GM23338 (cell line): Measurements from ENCODE around the gene ADH6. TPM values are rescaled to one million over a fixed set of nuclear protein-coding genes. Genes with fewer than 3 reads are reported as not detected.

ENCODE experiments used
- ATAC-seq: fragments of 200-7000 bp; cut with Tn5 transposase; 3 replicates; pipeline ENCODE4 v1.9.1; 2020
- DNase-seq: peaks from one replicate; pipeline ENCODE4 v3.0.0-alpha.2; 2015; ENCODE audit warnings: low spot score
- H2AFZ ChIP-seq: fragments of 200-600 bp; sonication (generic); 2 replicates; pipeline ENCODE4 v1.8.0; 2016; ENCODE audit warnings: antibody characterized with exemption, mild to moderate bottlenecking, moderate library complexity
- H3F3A ChIP-seq: fragments of 200-600 bp; sonication (generic); replicated peaks from 2 replicates; pipeline ENCODE4 v1.8.0; 2017; ENCODE audit warnings: antibody characterized with exemption, mixed run types, low read depth
- H3K27ac ChIP-seq: fragments of 200-600 bp; sonication (generic); 2 replicates; pipeline ENCODE4 v1.6.1; 2016; ENCODE audit warnings: low read depth
- H3K27me3 ChIP-seq: fragments of 200-600 bp; sonication (generic); 2 replicates; pipeline ENCODE4 v1.8.0; 2016; ENCODE audit warnings: mild to moderate bottlenecking, mixed run types, moderate library complexity; ENCODE audit not compliant: insufficient read depth
- H3K36me3 ChIP-seq: fragments of 200-600 bp; sonication (generic); 2 replicates; pipeline ENCODE4 v1.8.0; 2016; ENCODE audit warnings: mild to moderate bottlenecking; ENCODE audit not compliant: insufficient read depth
- H3K4me1 ChIP-seq: fragments of 200-600 bp; sonication (generic); 2 replicates; pipeline ENCODE4 v1.8.0; 2016; ENCODE audit warnings: mild to moderate bottlenecking, moderate library complexity; ENCODE audit not compliant: insufficient read depth
- H3K4me2 ChIP-seq: fragments of 200-600 bp; sonication (generic); 2 replicates; pipeline ENCODE4 v1.7.1; 2017; ENCODE audit warnings: mixed run types
- H3K4me3 ChIP-seq: fragments of 200-600 bp; sonication (generic); 2 replicates; pipeline ENCODE4 v1.6.1; 2016; ENCODE audit warnings: mixed run types
- H3K79me2 ChIP-seq: fragments of 200-600 bp; sonication (generic); replicated peaks from 2 replicates; pipeline ENCODE4 v1.8.0; 2017; ENCODE audit warnings: mild to moderate bottlenecking; ENCODE audit not compliant: insufficient read depth
- H3K9me2 ChIP-seq: fragments of 200-600 bp; sonication (generic); 2 replicates; pipeline ENCODE4 v1.8.0; 2017; ENCODE audit not compliant: insufficient read depth
- H4K20me1 ChIP-seq: fragments of 200-600 bp; sonication (generic); replicated peaks from 2 replicates; pipeline ENCODE4 v1.8.0; 2017; ENCODE audit warnings: mild to moderate bottlenecking; ENCODE audit not compliant: insufficient read depth
- H3K27ac Mint-ChIP-seq: 2 replicates; pipeline ENCODE4 v1.8.0; 2020; ENCODE audit warnings: inconsistent platforms, mild to moderate bottlenecking, moderate library complexity, mixed read lengths
- H3K27me3 Mint-ChIP-seq: 3 replicates; pipeline ENCODE4 v1.8.0; 2022; ENCODE audit warnings: low read depth, mild to moderate bottlenecking, moderate library complexity, mixed read lengths, inconsistent platforms; ENCODE audit not compliant: insufficient read depth, poor library complexity
- H3K36me3 Mint-ChIP-seq: 3 replicates; pipeline ENCODE4 v1.8.0; 2021; ENCODE audit warnings: low read depth, mild to moderate bottlenecking, inconsistent platforms, moderate library complexity, mixed read lengths
- H3K4me1 Mint-ChIP-seq: 3 replicates; pipeline ENCODE4 v1.8.0; 2020; ENCODE audit warnings: mild to moderate bottlenecking, inconsistent platforms, mixed read lengths
- H3K4me3 Mint-ChIP-seq: 3 replicates; pipeline ENCODE4 v1.8.0; 2021; ENCODE audit warnings: moderate library complexity, mild to moderate bottlenecking, inconsistent platforms, mixed read lengths
- H3K9me3 Mint-ChIP-seq: 3 replicates; pipeline ENCODE4 v1.8.0; 2020; ENCODE audit warnings: moderate library complexity, mild to moderate bottlenecking, inconsistent platforms, mixed read lengths
- EZH2 ChIP-seq: fragments of 200-600 bp; sonication (generic); IDR thresholded peaks from one replicate; pipeline ENCODE4 v1.8.0; 2017; ENCODE audit warnings: antibody characterized with exemption, mild to moderate bottlenecking, low read depth; ENCODE audit not compliant: unreplicated experiment
- EZH2phosphoT487 ChIP-seq: fragments of 200-600 bp; sonication (generic); IDR thresholded peaks from one replicate; pipeline ENCODE4 v1.8.1; 2018; ENCODE audit warnings: antibody characterized with exemption; ENCODE audit not compliant: unreplicated experiment
- JUNB ChIP-seq: IDR thresholded peaks from one replicate; pipeline ENCODE4 v1.6.1; 2016; ENCODE audit warnings: antibody characterized with exemption; ENCODE audit not compliant: unreplicated experiment
- NANOG ChIP-seq: IDR thresholded peaks from 2 replicates; pipeline ENCODE4 v1.6.1; 2016; ENCODE audit warnings: antibody characterized with exemption, borderline replicate concordance
- POLR2AphosphoS5 ChIP-seq: IDR thresholded peaks from 2 replicates; pipeline ENCODE4 v1.6.1; 2016; ENCODE audit warnings: antibody characterized with exemption, low read depth
- REST ChIP-seq: IDR thresholded peaks from one replicate; pipeline ENCODE4 v1.6.1; 2018; ENCODE audit warnings: antibody characterized with exemption; ENCODE audit not compliant: unreplicated experiment
- ZNF462 ChIP-seq: fragments of 250-450 bp; sonication (Bioruptor Pico); IDR thresholded peaks from 2 replicates; pipeline ENCODE4 v1.5.0; 2020; ENCODE audit warnings: mild to moderate bottlenecking, moderate library complexity
- polyA plus RNA-seq: library from polyadenylated mRNA; unstranded; fragments of >200 nt; fragmentation: Nextera tagmentation; extraction: Ambion mirVana; gene quantifications from 2 replicates; pipeline ENCODE4 v1.2.1, GENCODE V29; 2016
- total RNA-seq: library from RNA; depleted of rRNA; stranded (reverse); fragments of >200 nt; shearing (Covaris generic); gene quantifications from 2 replicates; pipeline ENCODE4 v1.2.3, GENCODE V29; 2014

ADH6 gene
- total and polyA plus RNA-seq, 2 experiments from 2014 or later, result 0.58 TPM; not detected in 1

- Histone ChIP-seq H3K27ac (no peak overlapping the region), H3K27me3 (no peaks in the 10 kb centered on the region), H3F3A (no peaks in the 10 kb centered on the region), H3K4me3 (no peak overlapping the region), H3K9me2 (no peaks in the 10 kb centered on the region), H3K4me1 (peaks cover 27% of the 10 kb centered on the region), H2AFZ (no peak overlapping the region), H4K20me1 (no peaks in the 10 kb centered on the region), H3K36me3 (no peaks in the 10 kb centered on the region), H3K4me2 (no peak overlapping the region), H3K79me2 (no peaks in the 10 kb centered on the region)
- peaks cover 28% of the 10 kb centered on the region for H3K4me1 Mint-ChIP-seq
- H3K9me3 Mint-ChIP-seq, result no peaks in the 10 kb centered on the region
- no peak overlapping the region for H3K4me3 Mint-ChIP-seq
- peaks cover 2% of the 10 kb centered on the region for H3K27me3 Mint-ChIP-seq
- H3K27ac Mint-ChIP-seq, result no peak overlapping the region
- TF ChIP-seq ZNF462 (no peak), EZH2phosphoT487 (no peak), EZH2 (no peak), JUNB (no peak)
- no peaks in the 10 kb centered on the region for H3K36me3 Mint-ChIP-seq
- no peak for DNase-seq
- no peak for ATAC-seq
Measured at GRCh38 chr4:99210789-99211188, 8.3 kb downstream of the ADH6 start.

- Mint-ChIP-seq H3K36me3 (no peaks in the 10 kb centered on the region), H3K27ac (peak overlapping the region; percentile 32; the same call in 1 of the 2 replicates), H3K27me3 (peaks cover 2% of the 10 kb centered on the region), H3K4me1 (peaks cover 38% of the 10 kb centered on the region), H3K9me3 (no peaks in the 10 kb centered on the region), H3K4me3 (no peak overlapping the region)
- ATAC-seq (no peak), DNase-seq (no peak)
- Histone ChIP-seq H2AFZ (no peak overlapping the region), H3K79me2 (no peaks in the 10 kb centered on the region), H3K27ac (no peak overlapping the region), H3K4me1 (peaks cover 33% of the 10 kb centered on the region), H3K9me2 (no peaks in the 10 kb centered on the region), H4K20me1 (no peaks in the 10 kb centered on the region), H3K4me2 (no peak overlapping the region), H3K27me3 (no peaks in the 10 kb centered on the region), H3F3A (no peaks in the 10 kb centered on the region), H3K4me3 (no peak overlapping the region), H3K36me3 (no peaks in the 10 kb centered on the region)
- no peak for TF ChIP-seq NANOG
- no peak for TF ChIP-seq POLR2AphosphoS5
- TF ChIP-seq REST, result no peak
Measured at GRCh38 chr4:99209671-99210070, 9.4 kb downstream of the ADH6 start.
